GM23248 (cell line): Measurements from ENCODE around the gene OAF. TPM values are rescaled to one million over a fixed set of nuclear protein-coding genes. Genes with fewer than 3 reads are reported as not detected.

Experiments used
- DNase-seq: peaks from one replicate; pipeline ENCODE4 v3.0.0-alpha.2; 2015
- H2AFZ ChIP-seq: fragments of 200-600 bp; sonication (generic); 2 replicates; pipeline ENCODE4 v1.6.1; 2016; ENCODE audit warnings: antibody characterized with exemption
- H3F3A ChIP-seq: fragments of 200-600 bp; sonication (generic); 2 replicates; pipeline ENCODE4 v1.6.1; 2016; ENCODE audit warnings: mild to moderate bottlenecking, antibody characterized with exemption, mixed run types; ENCODE audit not compliant: insufficient read depth
- H3K27ac ChIP-seq: fragments of 200-600 bp; sonication (generic); 2 replicates; pipeline ENCODE4 v1.5.1; 2016; ENCODE audit warnings: mild to moderate bottlenecking
- H3K27me3 ChIP-seq: fragments of 200-600 bp; sonication (generic); replicated peaks from 2 replicates; pipeline ENCODE4 v1.6.1; 2016; ENCODE audit warnings: mild to moderate bottlenecking; ENCODE audit not compliant: insufficient read depth
- H3K36me3 ChIP-seq: fragments of 200-600 bp; sonication (generic); 2 replicates; pipeline ENCODE4 v1.6.1; 2016; ENCODE audit warnings: low read depth, mild to moderate bottlenecking
- H3K4me1 ChIP-seq: fragments of 200-600 bp; sonication (generic); 2 replicates; pipeline ENCODE4 v1.6.1; 2016; ENCODE audit warnings: mild to moderate bottlenecking; ENCODE audit not compliant: insufficient read depth
- H3K4me2 ChIP-seq: fragments of 200-600 bp; sonication (generic); one replicate; pipeline ENCODE4 v1.6.1; 2016; ENCODE audit warnings: mild to moderate bottlenecking; ENCODE audit not compliant: unreplicated experiment
- H3K4me3 ChIP-seq: fragments of 200-600 bp; sonication (generic); 2 replicates; pipeline ENCODE4 v1.5.1; 2016; ENCODE audit warnings: mild to moderate bottlenecking
- H3K79me2 ChIP-seq: fragments of 200-600 bp; sonication (generic); 2 replicates; pipeline ENCODE4 v1.6.1; 2016; ENCODE audit warnings: mild to moderate bottlenecking; ENCODE audit not compliant: insufficient read depth
- H3K9ac ChIP-seq: fragments of 200-600 bp; sonication (generic); 2 replicates; pipeline ENCODE4 v1.6.1; 2016; ENCODE audit warnings: mild to moderate bottlenecking
- H3K9me2 ChIP-seq: fragments of 200-600 bp; sonication (generic); 2 replicates; pipeline ENCODE4 v1.6.1; 2016; ENCODE audit warnings: mixed run types, mild to moderate bottlenecking, moderate library complexity; ENCODE audit not compliant: insufficient read depth
- H3K9me3 ChIP-seq: fragments of 200-600 bp; sonication (generic); one replicate; pipeline ENCODE4 v1.6.1; 2017; ENCODE audit warnings: low read depth
- H4K20me1 ChIP-seq: fragments of 200-600 bp; sonication (generic); 2 replicates; pipeline ENCODE4 v1.6.0; 2016; ENCODE audit not compliant: insufficient read depth
- EZH2 ChIP-seq: fragments of 200-600 bp; sonication (generic); IDR thresholded peaks from 2 replicates; pipeline ENCODE4 v1.6.1; 2018; ENCODE audit warnings: antibody characterized with exemption, mild to moderate bottlenecking; ENCODE audit not compliant: insufficient read depth, poor library complexity, severe bottlenecking
- EZH2phosphoT487 ChIP-seq: fragments of 200-600 bp; sonication (generic); IDR thresholded peaks from 2 replicates; pipeline ENCODE4 v1.6.1; 2018; ENCODE audit warnings: antibody characterized with exemption, moderate library complexity, mild to moderate bottlenecking, low read depth; ENCODE audit not compliant: insufficient read depth
- WGBS, 2 experiments: methylation state at CpG; one replicate each; pipeline ENCODE4 v1.1.6; 2015 to 2017; ENCODE audit warnings: low lambda C conversion rate in 2 of 2, low coverage in 1 of 2; ENCODE audit errors: missing lambda C conversion rate in 2 of 2; 5-methylcytosine and 5-hydroxymethylcytosine counted together
- in situ Hi-C: fragments of 300-500 bp; cut with MboI; formaldehyde crosslinking; loops from 2 replicates; pipeline ENCODE4 v1.15.0; 2020
- polyA plus RNA-seq: library from polyadenylated mRNA; unstranded; fragments of >200 nt; fragmentation: Nextera tagmentation; extraction: Ambion mirVana; gene quantifications from 2 replicates; pipeline ENCODE4 v1.2.1, GENCODE V29; 2016
- total RNA-seq: library from RNA; depleted of rRNA; stranded (reverse); fragments of >200 nt; shearing (Covaris generic); gene quantifications from 2 replicates; pipeline ENCODE4 v1.2.3, GENCODE V29; 2014

OAF gene
- total and polyA plus RNA-seq, 2 experiments from 2014 or later: 80.0 to 116 TPM

GRCh38 chr11:120236169-120237107 lies 25.6 kb downstream of the OAF start:
- Histone ChIP-seq H2AFZ (no peak overlapping the region), H3K27ac (no peak overlapping the region), H3K4me2 (no peak overlapping the region), H3K36me3 (no peaks in the 10 kb centered on the region), H3K9ac (no peak overlapping the region), H3K9me2 (no peaks in the 10 kb centered on the region), H4K20me1 (no peaks in the 10 kb centered on the region), H3K9me3 (no peaks in the 10 kb centered on the region), H3K4me3 (no peak overlapping the region), H3K27me3 (peaks cover 29% of the 10 kb centered on the region), H3K4me1 (no peaks in the 10 kb centered on the region), H3F3A (peaks cover 7% of the 10 kb centered on the region), H3K79me2 (no peaks in the 10 kb centered on the region)
- WGBS, 2 experiments: 33 to 37% methylated on average over 5 of the region's 5 CpGs
- no peak for TF ChIP-seq EZH2
- no peak for TF ChIP-seq EZH2phosphoT487
- in situ Hi-C loops: loop anchor here (5.0 kb wide), 1 partner anchor 61 kb away; no protein-coding TSS in a partner anchor
- DNase-seq: peak; percentile 26

GRCh38 chr11:120238968-120239620 lies 28.3 kb downstream of the OAF start:
- WGBS, 2 experiments: 79 to 81% methylated on average over 11 of the region's 11 CpGs
- H3K79me2 ChIP-seq: no peaks in the 10 kb centered on the region
- no peaks in the 10 kb centered on the region for H3K36me3 ChIP-seq
- H3K4me1 ChIP-seq: no peaks in the 10 kb centered on the region
- no peak overlapping the region for H3K4me3 ChIP-seq
- in situ Hi-C loops: loop anchor here (5.0 kb wide), 1 partner anchor 58 kb away; no protein-coding TSS in a partner anchor
- H3K27ac ChIP-seq: no peak overlapping the region
- H4K20me1 ChIP-seq: no peaks in the 10 kb centered on the region
- peaks cover 39% of the 10 kb centered on the region for H3K27me3 ChIP-seq
- DNase-seq: no peak
- no peaks in the 10 kb centered on the region for H3K9me2 ChIP-seq
- H2AFZ ChIP-seq: no peak overlapping the region
- TF ChIP-seq EZH2phosphoT487: no peak
- TF ChIP-seq EZH2: peak; percentile 9
- peaks cover 7% of the 10 kb centered on the region for H3F3A ChIP-seq
- H3K9ac ChIP-seq: no peak overlapping the region
- H3K4me2 ChIP-seq: no peak overlapping the region
- H3K9me3 ChIP-seq: no peaks in the 10 kb centered on the region

GRCh38 chr11:120239713-120240640 lies 29.1 kb downstream of the OAF start, which contains the start of gene POU2F3:
Gene POU2F3, plus strand, starts transcription at chr11:120240140. Its CDS starts 204 bp downstream, at chr11:120240344.
- H3F3A ChIP-seq: peaks cover 7% of the 10 kb centered on the region
- H3K4me2 ChIP-seq: no peak within 1 kb of the TSS
- no peaks in the 10 kb centered on the region for H3K4me1 ChIP-seq
- H3K9me2 ChIP-seq: no peaks in the 10 kb centered on the region
- in situ Hi-C loops: loop anchor here (5.0 kb wide), 1 partner anchor 57 kb away; no protein-coding TSS in a partner anchor
- no peaks in the 10 kb centered on the region for H4K20me1 ChIP-seq
- 6 to 10% methylated on average over 39 to 64 of the region's 66 CpGs for WGBS, 2 experiments
- H3K27ac ChIP-seq: no peak within 1 kb of the TSS
- no peak for DNase-seq
- H3K27me3 ChIP-seq: peaks cover 36% of the 10 kb centered on the region
- H3K9ac ChIP-seq: no peak within 1 kb of the TSS
- no peak for TF ChIP-seq EZH2phosphoT487
- TF ChIP-seq EZH2: peak; percentile 19
- H3K36me3 ChIP-seq: no peaks in the 10 kb centered on the region
- no peaks in the 10 kb centered on the region for H3K79me2 ChIP-seq
- no peaks in the 10 kb centered on the region for H3K9me3 ChIP-seq
- H2AFZ ChIP-seq: no peak within 1 kb of the TSS
- no peak within 1 kb of the TSS for H3K4me3 ChIP-seq

- Histone ChIP-seq H3K27ac (no peak overlapping the region), H3K9me2 (no peaks in the 10 kb centered on the region), H3K4me2 (no peak overlapping the region), H3K36me3 (no peaks in the 10 kb centered on the region), H3K4me3 (no peak overlapping the region), H3K9me3 (no peaks in the 10 kb centered on the region), H3F3A (peaks cover 7% of the 10 kb centered on the region), H3K4me1 (no peaks in the 10 kb centered on the region), H3K79me2 (no peaks in the 10 kb centered on the region), H3K9ac (no peak overlapping the region), H4K20me1 (no peaks in the 10 kb centered on the region), H3K27me3 (peaks cover 36% of the 10 kb centered on the region), H2AFZ (no peak overlapping the region)
- WGBS, 2 experiments: 61 to 62% methylated on average over 2 of the region's 2 CpGs
- in situ Hi-C loops: no loop called here
- no peak for TF ChIP-seq EZH2phosphoT487
- TF ChIP-seq EZH2: no peak
- no peak for DNase-seq
Measured at GRCh38 chr11:120240866-120241265, 30.0 kb downstream of the OAF start.
